T-helper 17 cell (primary cell): ENCODE measurements around the gene POLQ. TPM values are rescaled to one million over a fixed set of nuclear protein-coding genes. Genes with fewer than 3 reads are reported as not detected.
"Not testable (repeated sequence)": the region's sequence is repeated elsewhere in the genome, so short reads cannot be mapped to it uniquely, and the experiment has no call there.

Experiments used
- ATAC-seq: fragments of 150-1000 bp; cut with Tn5 transposase; 2 replicates; pipeline ENCODE4 v1.10.0; 2021; ENCODE audit warnings: mild to moderate bottlenecking, moderate library complexity
- DNase-seq, 3 donors: peaks; one replicate each; pipeline versions ENCODE4 v3.0.0 to v3.0.0-alpha.2; 2020 to 2021
- H3K9me3 ChIP-seq: one replicate; pipeline ENCODE4 v1.7.0; 2013; ENCODE audit warnings: low read length, mild to moderate bottlenecking; ENCODE audit not compliant: control insufficient read depth, poor library complexity, severe bottlenecking
- H3K27ac Mint-ChIP-seq: one replicate; pipeline ENCODE4 v1.8.0; 2022; ENCODE audit warnings: mild to moderate bottlenecking, moderate library complexity, mixed read lengths
- H3K27me3 Mint-ChIP-seq: one replicate; pipeline ENCODE4 v1.8.0; 2022; ENCODE audit warnings: mixed read lengths
- H3K36me3 Mint-ChIP-seq: one replicate; pipeline ENCODE4 v1.8.0; 2022; ENCODE audit warnings: low read depth, mixed read lengths
- H3K4me1 Mint-ChIP-seq: one replicate; pipeline ENCODE4 v1.8.0; 2022; ENCODE audit warnings: mild to moderate bottlenecking, mixed read lengths
- H3K4me3 Mint-ChIP-seq: one replicate; pipeline ENCODE4 v1.8.0; 2022; ENCODE audit warnings: mild to moderate bottlenecking, moderate library complexity, mixed read lengths
- total RNA-seq, 4 donors: library from RNA in 2 of 4; stranded (reverse) in 2 of 4; gene quantifications; one replicate each; pipeline ENCODE4 v1.2.3 and lab custom pipeline; 2022 to 2026

POLQ gene
- total RNA-seq (under 1 TPM; 0.15 to 0.23 TPM), total RNA-seq (lab: John Stamatoyannopoulos, UW) (1.7 to 2.0 reads per million in 2 donors)

GRCh38 chr3:121545574-121546455, at the start of gene POLQ:
TSS of gene POLQ (minus strand) at chr3:121545988. CDS start at chr3:121545877, 111 bp downstream.
- Mint-ChIP-seq H3K36me3 (peaks cover 2% of the 10 kb centered on the region), H3K4me1 (peaks cover 11% of the 10 kb centered on the region), H3K4me3 (peak within 1 kb of the TSS; percentile 96), H3K27me3 (no peaks in the 10 kb centered on the region), H3K27ac (peak within 1 kb of the TSS; percentile 95)
- DNase-seq (peak; percentile 66 to 76 (median 74)), ATAC-seq (peak; percentile 99)
- H3K9me3 ChIP-seq, result no peaks in the 10 kb centered on the region

- H3K27me3 Mint-ChIP-seq, result peaks cover 11% of the 10 kb centered on the region
- no peak for DNase-seq
- ATAC-seq, result no peak
- no peaks in the 10 kb centered on the region for H3K9me3 ChIP-seq
- no peak overlapping the region for H3K4me3 Mint-ChIP-seq
- no peak overlapping the region for H3K27ac Mint-ChIP-seq
- H3K36me3 Mint-ChIP-seq, result no peaks in the 10 kb centered on the region
- peaks cover 2% of the 10 kb centered on the region for H3K4me1 Mint-ChIP-seq
These were observed 49.1 kb upstream of the POLQ start for GRCh38 chr3:121594850-121595249.

GRCh38 chr3:121593806-121594205, 48.0 kb upstream of the POLQ start:
- H3K27me3 Mint-ChIP-seq, result peaks cover 11% of the 10 kb centered on the region
- not testable (repeated sequence) for H3K4me1 Mint-ChIP-seq, ATAC-seq, H3K9me3 ChIP-seq, H3K36me3 Mint-ChIP-seq, H3K4me3 Mint-ChIP-seq, DNase-seq, H3K27ac Mint-ChIP-seq

- H3K27ac Mint-ChIP-seq, result no peak within 1 kb of the TSS
- peaks cover 11% of the 10 kb centered on the region for H3K27me3 Mint-ChIP-seq
- ATAC-seq, result no peak
- no peaks in the 10 kb centered on the region for H3K36me3 Mint-ChIP-seq
- no peak within 1 kb of the TSS for H3K4me3 Mint-ChIP-seq
- peaks cover 2% of the 10 kb centered on the region for H3K4me1 Mint-ChIP-seq
- no peaks in the 10 kb centered on the region for H3K9me3 ChIP-seq
- no peak for DNase-seq
These were observed 47.3 kb upstream of the POLQ start, which contains the start of gene FBXO40 for GRCh38 chr3:121592856-121593702. TSS of gene FBXO40 (plus strand) at chr3:121593379. CDS start at chr3:121620576, 27,197 bp downstream.

- DNase-seq, result no peak
- no peaks in the 10 kb centered on the region for H3K36me3 Mint-ChIP-seq
- H3K27ac Mint-ChIP-seq, result no peak overlapping the region
- H3K27me3 Mint-ChIP-seq, result peaks cover 20% of the 10 kb centered on the region
- no peak overlapping the region for H3K4me3 Mint-ChIP-seq
- ATAC-seq, result no peak
- H3K4me1 Mint-ChIP-seq, result no peaks in the 10 kb centered on the region
- H3K9me3 ChIP-seq, result no peaks in the 10 kb centered on the region
These were observed 38.6 kb upstream of the POLQ start for GRCh38 chr3:121584418-121584817.

GRCh38 chr3:121581691-121582090, 35.9 kb upstream of the POLQ start:
- DNase-seq (no peak), ATAC-seq (no peak)
- Mint-ChIP-seq H3K4me3 (no peak overlapping the region), H3K36me3 (no peaks in the 10 kb centered on the region), H3K27ac (no peak overlapping the region), H3K4me1 (no peaks in the 10 kb centered on the region), H3K27me3 (peaks cover 20% of the 10 kb centered on the region)
- no peaks in the 10 kb centered on the region for H3K9me3 ChIP-seq

- no peak overlapping the region for H3K4me3 Mint-ChIP-seq
- no peaks in the 10 kb centered on the region for H3K36me3 Mint-ChIP-seq
- peak overlapping the region; percentile 16 for H3K27ac Mint-ChIP-seq
- no peaks in the 10 kb centered on the region for H3K9me3 ChIP-seq
- H3K4me1 Mint-ChIP-seq, result no peaks in the 10 kb centered on the region
- H3K27me3 Mint-ChIP-seq, result no peaks in the 10 kb centered on the region
- no peak for DNase-seq
- ATAC-seq, result no peak
These were observed 28.7 kb upstream of the POLQ start for GRCh38 chr3:121574449-121574848.

GRCh38 chr3:121567649-121568048, 21.9 kb upstream of the POLQ start, which contains the start of gene ARGFX:
TSS of gene ARGFX (plus strand) at chr3:121567949. CDS start at chr3:121570714, 2,765 bp downstream.
- no peaks in the 10 kb centered on the region for H3K36me3 Mint-ChIP-seq
- H3K4me1 Mint-ChIP-seq, result no peaks in the 10 kb centered on the region
- H3K27me3 Mint-ChIP-seq, result no peaks in the 10 kb centered on the region
- H3K9me3 ChIP-seq, result no peaks in the 10 kb centered on the region
- H3K27ac Mint-ChIP-seq, result no peak within 1 kb of the TSS
- ATAC-seq, result no peak
- H3K4me3 Mint-ChIP-seq, result no peak within 1 kb of the TSS
- DNase-seq, result no peak

GRCh38 chr3:121566773-121567172, 21.0 kb upstream of the POLQ start:
- DNase-seq, result no peak
- no peak for ATAC-seq
- Mint-ChIP-seq H3K27me3 (peaks cover 5% of the 10 kb centered on the region), H3K27ac (no peak overlapping the region), H3K4me1 (peaks cover under 1% of the 10 kb centered on the region), H3K36me3 (no peaks in the 10 kb centered on the region), H3K4me3 (no peak overlapping the region)
- no peaks in the 10 kb centered on the region for H3K9me3 ChIP-seq

GRCh38 chr3:121562148-121562547, 16.4 kb upstream of the POLQ start:
- ATAC-seq (no peak), DNase-seq (no peak)
- H3K9me3 ChIP-seq, result no peaks in the 10 kb centered on the region
- H3K4me1 Mint-ChIP-seq, result peaks cover 4% of the 10 kb centered on the region
- no peak overlapping the region for H3K4me3 Mint-ChIP-seq
- no peak overlapping the region for H3K27ac Mint-ChIP-seq
- H3K27me3 Mint-ChIP-seq, result peaks cover 20% of the 10 kb centered on the region
- H3K36me3 Mint-ChIP-seq, result peaks cover 3% of the 10 kb centered on the region

GRCh38 chr3:121557426-121557934, 11.7 kb upstream of the POLQ start:
- Mint-ChIP-seq H3K4me3 (no peak overlapping the region), H3K27me3 (peaks cover 33% of the 10 kb centered on the region), H3K4me1 (peaks cover 7% of the 10 kb centered on the region), H3K27ac (no peak overlapping the region), H3K36me3 (peaks cover 5% of the 10 kb centered on the region)
- DNase-seq, result no peak
- no peak for ATAC-seq
- no peaks in the 10 kb centered on the region for H3K9me3 ChIP-seq

- peaks cover 4% of the 10 kb centered on the region for H3K36me3 Mint-ChIP-seq
- peaks cover 21% of the 10 kb centered on the region for H3K27me3 Mint-ChIP-seq
- DNase-seq (no peak), ATAC-seq (no peak)
- H3K9me3 ChIP-seq, result no peaks in the 10 kb centered on the region
- H3K4me1 Mint-ChIP-seq, result peaks cover 5% of the 10 kb centered on the region
- H3K27ac Mint-ChIP-seq, result no peak overlapping the region
- H3K4me3 Mint-ChIP-seq, result no peak overlapping the region
These were observed 7.0 kb upstream of the POLQ start for GRCh38 chr3:121552797-121553196.

- ATAC-seq, result no peak
- H3K9me3 ChIP-seq, result no peaks in the 10 kb centered on the region
- peaks cover 5% of the 10 kb centered on the region for H3K4me1 Mint-ChIP-seq
- DNase-seq, result no peak
- peaks cover 18% of the 10 kb centered on the region for H3K27me3 Mint-ChIP-seq
- H3K27ac Mint-ChIP-seq, result no peak overlapping the region
- H3K4me3 Mint-ChIP-seq, result no peak overlapping the region
- peaks cover 4% of the 10 kb centered on the region for H3K36me3 Mint-ChIP-seq
These were observed 6.6 kb upstream of the POLQ start for GRCh38 chr3:121552379-121552778.
